ENCODE results near the gene CDK17. TPM values are rescaled to one million over a fixed set of nuclear protein-coding genes. Genes with fewer than 3 reads are reported as not detected.
"Not testable (repeated sequence)": the region's sequence is repeated elsewhere in the genome, so short reads cannot be mapped to it uniquely, and the experiment has no call there.

The CDK17 gene
- total and polyA plus RNA-seq, 2 experiments from 2014 or later = 21.7 to 34.7 TPM

DNA sequence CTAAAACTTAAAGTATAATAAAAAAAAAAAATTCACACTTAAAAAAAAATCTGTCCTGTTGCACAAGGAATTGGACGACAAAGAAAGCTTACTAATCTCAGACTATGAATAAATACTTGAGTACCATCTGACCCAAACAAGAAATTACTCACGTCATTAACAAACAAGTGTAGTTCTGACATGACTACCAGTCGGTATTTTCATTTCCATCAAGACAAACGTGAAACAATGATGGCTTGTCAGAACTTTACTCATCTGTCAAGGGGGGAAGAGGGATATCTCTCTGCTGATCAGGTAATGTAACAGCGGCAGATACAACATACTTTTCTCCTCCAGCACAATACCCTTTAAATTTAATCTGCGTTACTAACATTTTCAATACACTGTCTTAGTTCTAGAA, 78.3 kb downstream of the CDK17 start:
- no peak overlapping the region for H3K27ac ChIP-seq
- peaks cover 15% of the 10 kb centered on the region for H3K36me3 ChIP-seq
- TF ChIP-seq, protein P1, sequence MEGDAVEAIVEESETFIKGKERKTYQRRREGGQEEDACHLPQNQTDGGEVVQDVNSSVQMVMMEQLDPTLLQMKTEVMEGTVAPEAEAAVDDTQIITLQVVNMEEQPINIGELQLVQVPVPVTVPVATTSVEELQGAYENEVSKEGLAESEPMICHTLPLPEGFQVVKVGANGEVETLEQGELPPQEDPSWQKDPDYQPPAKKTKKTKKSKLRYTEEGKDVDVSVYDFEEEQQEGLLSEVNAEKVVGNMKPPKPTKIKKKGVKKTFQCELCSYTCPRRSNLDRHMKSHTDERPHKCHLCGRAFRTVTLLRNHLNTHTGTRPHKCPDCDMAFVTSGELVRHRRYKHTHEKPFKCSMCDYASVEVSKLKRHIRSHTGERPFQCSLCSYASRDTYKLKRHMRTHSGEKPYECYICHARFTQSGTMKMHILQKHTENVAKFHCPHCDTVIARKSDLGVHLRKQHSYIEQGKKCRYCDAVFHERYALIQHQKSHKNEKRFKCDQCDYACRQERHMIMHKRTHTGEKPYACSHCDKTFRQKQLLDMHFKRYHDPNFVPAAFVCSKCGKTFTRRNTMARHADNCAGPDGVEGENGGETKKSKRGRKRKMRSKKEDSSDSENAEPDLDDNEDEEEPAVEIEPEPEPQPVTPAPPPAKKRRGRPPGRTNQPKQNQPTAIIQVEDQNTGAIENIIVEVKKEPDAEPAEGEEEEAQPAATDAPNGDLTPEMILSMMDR (IDR thresholded peaks at IDR 0.05; ENCODE audit: low read depth, low read length) = no peak
- no peaks in the 10 kb centered on the region for H3K27me3 ChIP-seq
- no peak overlapping the region for H3K4me3 ChIP-seq
- DNase-seq (ENCODE audit: low read depth in 1 of 2, low spot score in 1 of 2) = no peak
- H3K9me3 ChIP-seq (ENCODE audit: low read depth) = no peaks in the 10 kb centered on the region
- H3K4me1 ChIP-seq (ENCODE audit: low read depth) = no peaks in the 10 kb centered on the region

DNA sequence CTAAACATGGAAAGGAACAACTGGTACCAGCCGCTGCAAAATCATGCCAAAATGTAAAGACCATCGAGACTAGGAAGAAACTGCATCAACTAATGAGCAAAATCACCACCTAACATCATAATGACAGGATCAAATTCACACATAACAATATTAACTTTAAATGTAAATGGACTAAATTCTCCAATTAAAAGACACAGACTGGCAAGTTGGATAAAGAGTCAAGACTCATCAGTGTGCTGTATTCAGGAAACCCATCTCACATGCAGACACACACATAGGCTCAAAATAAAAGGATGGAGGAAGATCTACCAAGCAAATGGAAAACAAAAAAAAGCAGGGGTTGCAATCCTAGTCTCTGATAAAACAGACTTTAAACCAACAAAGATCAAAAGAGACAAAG, 82.4 kb downstream of the CDK17 start:
- H3K27ac ChIP-seq; H3K4me3 ChIP-seq; DNase-seq (ENCODE audit: low read depth in 1 of 2, low spot score in 1 of 2); H3K9me3 ChIP-seq (ENCODE audit: low read depth); H3K27me3 ChIP-seq: not testable (repeated sequence)
- H3K36me3 ChIP-seq = peaks cover 12% of the 10 kb centered on the region
- H3K4me1 ChIP-seq (ENCODE audit: low read depth) = peaks cover 18% of the 10 kb centered on the region

DNA sequence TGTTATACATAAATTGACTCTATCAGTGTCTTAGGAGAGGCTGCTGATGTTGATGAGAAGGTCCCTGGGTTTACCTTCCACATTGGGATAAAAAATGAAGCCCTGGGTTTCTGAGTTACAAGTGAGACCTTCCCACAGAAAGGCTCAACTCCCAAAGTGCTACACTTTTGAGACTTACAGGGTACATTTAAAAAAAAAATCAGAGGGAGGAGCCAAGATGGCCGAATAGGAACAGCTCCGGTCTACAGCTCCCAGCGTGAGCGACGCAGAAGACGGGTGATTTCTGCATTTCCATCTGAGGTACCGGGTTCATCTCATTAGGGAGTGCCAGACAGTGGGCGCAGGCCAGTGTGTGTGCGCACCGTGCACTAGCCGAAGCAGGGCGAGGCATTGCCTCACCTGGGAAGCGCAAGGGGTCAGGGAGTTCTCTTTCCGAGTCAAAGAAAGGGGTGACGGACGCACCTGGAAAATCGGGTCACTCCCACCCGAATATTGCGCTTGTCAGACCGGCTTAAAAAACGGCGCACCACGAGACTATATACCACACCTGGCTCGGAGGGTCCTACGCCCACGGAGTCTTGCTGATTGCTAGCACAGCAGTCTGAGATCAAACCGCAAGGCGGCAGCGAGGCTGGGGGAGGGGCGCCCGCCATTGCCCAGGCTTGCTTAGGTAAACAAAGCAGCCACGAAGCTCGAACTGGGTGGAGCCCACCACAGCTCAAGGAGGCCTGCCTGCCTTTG, 84.3 kb downstream of the CDK17 start:
- peaks cover 18% of the 10 kb centered on the region for H3K4me1 ChIP-seq (ENCODE audit: low read depth)
- peak overlapping the region; percentile 38 for H3K4me3 ChIP-seq
- not testable (repeated sequence) for H3K9me3 ChIP-seq (ENCODE audit: low read depth); H3K36me3 ChIP-seq; H3K27me3 ChIP-seq
- peak in 1 of 2 donors; percentile 23 for DNase-seq (ENCODE audit: low read depth in 1 of 2, low spot score in 1 of 2)
- H3K27ac ChIP-seq = peak overlapping the region; percentile 87

DNA sequence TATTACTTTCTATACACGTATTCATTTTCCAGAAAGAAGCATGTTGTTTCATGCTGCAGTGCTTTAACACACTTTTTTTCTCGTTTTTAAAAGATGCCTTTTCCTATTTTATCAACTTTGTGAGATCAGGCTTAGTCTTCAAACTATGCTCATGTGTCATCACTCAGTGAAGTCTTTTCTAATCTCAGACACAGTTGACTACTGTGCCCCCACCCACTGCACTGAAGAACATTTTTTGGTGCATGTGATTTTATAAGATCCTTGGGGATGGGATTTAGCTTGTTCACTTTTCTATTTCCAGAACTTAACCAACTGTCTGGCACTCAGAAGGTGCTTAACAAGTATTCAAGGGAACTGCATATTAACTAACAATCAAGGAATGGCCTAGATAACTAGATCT, 85.5 kb downstream of the CDK17 start:
- Histone ChIP-seq H3K27me3 (no peaks in the 10 kb centered on the region), H3K27ac (no peak overlapping the region), H3K36me3 (peaks cover 8% of the 10 kb centered on the region), H3K9me3 (ENCODE audit: low read depth) (no peaks in the 10 kb centered on the region), H3K4me3 (no peak overlapping the region), H3K4me1 (ENCODE audit: low read depth) (peaks cover 18% of the 10 kb centered on the region)
- TF ChIP-seq, protein P1 (IDR thresholded peaks at IDR 0.05; ENCODE audit: low read depth, low read length) = no peak
- no peak for DNase-seq (ENCODE audit: low read depth in 1 of 2, low spot score in 1 of 2)

DNA sequence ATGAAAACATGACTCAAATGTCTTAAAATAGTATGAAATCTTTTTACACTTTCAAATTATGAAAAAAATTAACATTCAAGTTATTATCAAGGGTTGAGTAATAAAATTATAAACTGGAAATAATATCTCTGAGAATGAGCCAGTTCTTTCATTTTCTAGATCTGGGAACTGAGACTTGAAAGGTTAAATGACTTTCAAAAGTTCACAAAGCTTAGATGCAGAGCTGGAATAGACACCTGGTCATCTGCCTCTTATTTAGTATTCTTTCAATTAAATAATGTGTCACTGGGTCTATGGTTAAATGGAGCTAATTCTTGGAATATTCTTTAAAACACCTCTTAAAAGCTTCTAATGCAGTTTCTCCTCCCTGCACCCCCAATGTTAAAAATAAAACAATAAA, 86.6 kb downstream of the CDK17 start:
- H3K27ac ChIP-seq = no peak overlapping the region
- peaks cover 18% of the 10 kb centered on the region for H3K4me1 ChIP-seq (ENCODE audit: low read depth)
- TF ChIP-seq, protein P1 (IDR thresholded peaks at IDR 0.05; ENCODE audit: low read depth, low read length) = no peak
- H3K36me3 ChIP-seq = peaks cover 8% of the 10 kb centered on the region
- H3K27me3 ChIP-seq = no peaks in the 10 kb centered on the region
- no peaks in the 10 kb centered on the region for H3K9me3 ChIP-seq (ENCODE audit: low read depth)
- H3K4me3 ChIP-seq = no peak overlapping the region
- DNase-seq (ENCODE audit: low read depth in 1 of 2, low spot score in 1 of 2) = no peak

DNA sequence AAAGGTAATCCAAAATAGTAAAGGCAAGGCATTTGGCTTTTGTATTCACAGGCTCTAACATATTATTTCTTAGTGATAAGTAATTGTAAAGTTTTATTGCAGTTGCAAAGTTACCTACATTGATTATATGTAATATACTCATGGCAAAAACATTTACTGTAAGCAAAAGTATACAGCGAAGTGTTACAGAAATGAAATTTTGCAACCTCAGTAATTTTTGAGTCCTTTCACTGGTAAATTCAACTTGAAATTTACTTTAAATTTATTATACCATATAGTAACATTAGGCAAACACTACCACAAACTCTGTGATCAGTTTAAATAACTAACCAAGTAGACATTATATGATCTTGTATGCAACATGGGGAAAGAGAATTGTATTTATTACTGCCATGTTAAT, 89.0 kb downstream of the CDK17 start:
- H3K9me3 ChIP-seq (ENCODE audit: low read depth) = no peaks in the 10 kb centered on the region
- TF ChIP-seq, protein P1 (IDR thresholded peaks at IDR 0.05; ENCODE audit: low read depth, low read length) = no peak
- peaks cover 8% of the 10 kb centered on the region for H3K36me3 ChIP-seq
- peaks cover 18% of the 10 kb centered on the region for H3K4me1 ChIP-seq (ENCODE audit: low read depth)
- no peak overlapping the region for H3K27ac ChIP-seq
- no peak for DNase-seq (ENCODE audit: low read depth in 1 of 2, low spot score in 1 of 2)
- H3K4me3 ChIP-seq = no peak overlapping the region
- no peaks in the 10 kb centered on the region for H3K27me3 ChIP-seq
